Epithelial cell of esophagus (primary cell): Measurements from ENCODE around the gene DNAH11.
"Not testable (repeated sequence)": the region's sequence is repeated elsewhere in the genome, so short reads cannot be mapped to it uniquely, and the experiment has no call there.

Experiments used
- DNase-seq: peaks from one replicate; pipeline ENCODE4 v3.0.0; 2010; ENCODE audit warnings: low read depth
- H3K4me3 ChIP-seq: 2 replicates; pipeline ENCODE4 v1.5.1; 2011; ENCODE audit warnings: mild to moderate bottlenecking, low read length, control low read depth
- TF ChIP-seq, protein P1 (sequence below): IDR thresholded peaks from 2 replicates; pipeline ENCODE4 v1.5.1; 2011; ENCODE audit warnings: low read depth, mild to moderate bottlenecking, low read length, control low read depth, inconsistent platforms; ENCODE audit not compliant: insufficient read depth; ENCODE audit errors: missing control alignments

DNAH11 gene

DNA sequence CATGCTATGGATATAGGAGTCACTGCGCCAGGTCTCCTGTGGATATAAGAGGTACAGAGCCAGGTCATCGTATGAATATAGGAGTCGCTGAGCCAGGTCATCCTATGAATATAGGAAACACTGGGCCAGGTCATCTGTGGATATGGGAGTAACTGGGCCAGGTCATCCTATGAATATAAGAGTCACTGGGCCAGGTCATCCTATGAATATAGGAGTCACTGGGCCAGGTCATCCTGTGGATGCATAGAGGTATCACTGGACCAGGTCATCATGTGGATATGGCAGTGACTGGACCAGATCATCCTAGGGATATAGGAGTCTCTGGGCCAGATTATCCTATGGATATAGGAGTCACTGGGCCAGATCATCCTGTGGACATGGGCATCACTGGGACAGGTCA lies 181.7 kb downstream of the DNAH11 start:
- TF ChIP-seq, protein P1, sequence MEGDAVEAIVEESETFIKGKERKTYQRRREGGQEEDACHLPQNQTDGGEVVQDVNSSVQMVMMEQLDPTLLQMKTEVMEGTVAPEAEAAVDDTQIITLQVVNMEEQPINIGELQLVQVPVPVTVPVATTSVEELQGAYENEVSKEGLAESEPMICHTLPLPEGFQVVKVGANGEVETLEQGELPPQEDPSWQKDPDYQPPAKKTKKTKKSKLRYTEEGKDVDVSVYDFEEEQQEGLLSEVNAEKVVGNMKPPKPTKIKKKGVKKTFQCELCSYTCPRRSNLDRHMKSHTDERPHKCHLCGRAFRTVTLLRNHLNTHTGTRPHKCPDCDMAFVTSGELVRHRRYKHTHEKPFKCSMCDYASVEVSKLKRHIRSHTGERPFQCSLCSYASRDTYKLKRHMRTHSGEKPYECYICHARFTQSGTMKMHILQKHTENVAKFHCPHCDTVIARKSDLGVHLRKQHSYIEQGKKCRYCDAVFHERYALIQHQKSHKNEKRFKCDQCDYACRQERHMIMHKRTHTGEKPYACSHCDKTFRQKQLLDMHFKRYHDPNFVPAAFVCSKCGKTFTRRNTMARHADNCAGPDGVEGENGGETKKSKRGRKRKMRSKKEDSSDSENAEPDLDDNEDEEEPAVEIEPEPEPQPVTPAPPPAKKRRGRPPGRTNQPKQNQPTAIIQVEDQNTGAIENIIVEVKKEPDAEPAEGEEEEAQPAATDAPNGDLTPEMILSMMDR, result no peak
- H3K4me3 ChIP-seq, result no peak overlapping the region
- DNase-seq, result no peak

DNA sequence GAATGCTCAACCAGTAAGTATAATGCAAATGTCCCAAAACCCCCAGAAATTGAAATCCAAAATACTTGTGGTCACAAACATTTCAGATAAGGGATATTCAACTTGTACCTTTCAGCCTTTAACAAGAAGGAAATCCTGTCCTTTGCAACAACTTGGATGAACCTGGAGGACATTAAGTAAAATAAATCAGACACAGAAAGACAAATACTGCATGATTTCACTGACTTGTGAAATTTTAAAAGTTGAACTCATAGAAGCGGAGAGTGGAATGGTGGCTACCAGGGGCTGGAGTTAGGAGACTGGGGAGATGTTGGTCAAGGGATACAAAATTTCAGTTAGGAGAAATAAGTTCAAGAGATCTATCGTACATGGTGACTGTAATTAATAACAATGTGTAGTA lies 187.6 kb downstream of the DNAH11 start:
- no peak for DNase-seq
- TF ChIP-seq, protein P1, result no peak
- no peak overlapping the region for H3K4me3 ChIP-seq

DNA sequence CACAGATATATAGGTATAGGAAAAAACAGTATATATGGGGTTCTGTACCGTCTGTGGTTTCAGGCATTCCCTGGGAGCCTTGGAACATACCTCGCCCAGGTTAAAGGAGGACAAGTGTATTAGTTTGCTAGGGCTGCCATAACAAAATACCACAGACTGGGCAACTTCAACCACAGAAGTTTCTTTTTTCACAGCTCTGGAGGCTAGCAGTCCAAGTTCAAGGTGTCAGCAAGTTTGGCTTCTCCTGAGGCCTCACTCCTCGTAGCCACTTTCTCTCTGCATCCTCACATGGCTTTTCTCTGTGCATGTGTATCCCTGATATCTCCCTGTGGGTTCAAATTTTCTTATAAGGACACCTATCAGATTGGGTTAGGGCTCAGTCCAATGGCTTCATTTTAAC lies 189.1 kb downstream of the DNAH11 start:
- DNase-seq, result no peak
- TF ChIP-seq, protein P1, result no peak
- no peak overlapping the region for H3K4me3 ChIP-seq

DNA sequence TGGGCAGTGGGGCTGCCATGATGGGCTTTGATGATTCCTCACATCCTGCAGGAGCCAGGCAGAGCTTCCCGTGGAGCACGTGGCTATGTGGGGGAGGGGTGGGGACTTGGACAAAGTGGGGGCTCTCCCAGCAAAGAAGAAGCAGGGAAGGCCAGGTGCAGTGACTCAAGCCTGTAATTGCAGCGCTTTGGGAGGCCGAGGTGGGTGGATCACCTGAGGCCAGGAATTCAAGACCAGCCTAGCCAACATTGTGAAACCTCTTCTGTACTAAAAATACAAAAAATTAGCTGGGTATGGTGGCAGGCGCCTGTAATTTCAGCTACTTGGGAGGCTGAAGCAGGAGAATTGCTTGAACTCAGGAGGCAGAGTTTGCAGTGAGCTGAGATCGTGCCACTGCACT lies 190.1 kb downstream of the DNAH11 start:
- H3K4me3 ChIP-seq, DNase-seq: not testable (repeated sequence)

DNA sequence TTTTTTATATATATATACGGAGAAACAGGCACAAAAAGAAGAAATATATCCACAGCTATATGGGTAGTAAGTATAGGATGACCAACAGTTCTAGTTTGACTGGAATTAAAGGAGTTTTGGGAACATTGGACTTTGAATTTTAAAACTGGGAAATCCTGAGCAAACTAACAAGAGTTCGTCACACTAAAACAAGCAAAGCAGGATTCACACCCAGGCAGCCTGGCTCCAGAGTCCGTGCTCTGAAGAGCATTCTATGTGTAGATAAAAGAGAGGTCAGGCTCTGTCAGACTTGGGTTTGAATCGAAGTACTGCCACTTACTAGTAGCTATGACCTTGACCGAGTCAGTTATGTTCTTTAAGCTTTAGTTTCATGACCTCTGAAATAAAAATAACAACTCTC lies 191.0 kb downstream of the DNAH11 start:
- no peak for DNase-seq
- H3K4me3 ChIP-seq, result no peak overlapping the region
- TF ChIP-seq, protein P1, result no peak

DNA sequence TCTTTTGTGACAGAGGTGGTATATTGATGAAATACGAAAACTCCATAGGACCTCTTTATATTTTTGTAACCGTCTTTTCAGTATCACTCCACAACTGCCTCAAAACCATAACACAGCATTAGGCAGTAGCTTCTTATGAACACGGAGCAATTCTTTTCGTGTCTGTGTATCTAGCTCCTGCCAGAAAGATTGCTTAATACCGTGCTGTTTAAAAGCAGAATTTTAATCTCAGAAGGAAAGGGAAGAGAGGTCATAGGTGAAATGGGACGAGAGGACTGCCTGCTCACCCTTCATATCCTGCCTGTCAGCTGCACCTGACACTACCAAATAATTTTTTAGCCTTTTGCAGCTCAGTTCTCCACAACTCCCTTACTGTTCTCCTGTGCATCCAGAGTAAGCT lies 200.7 kb downstream of the DNAH11 start:
- TF ChIP-seq, protein P1, result no peak
- no peak for DNase-seq
- H3K4me3 ChIP-seq, result no peak overlapping the region

DNA sequence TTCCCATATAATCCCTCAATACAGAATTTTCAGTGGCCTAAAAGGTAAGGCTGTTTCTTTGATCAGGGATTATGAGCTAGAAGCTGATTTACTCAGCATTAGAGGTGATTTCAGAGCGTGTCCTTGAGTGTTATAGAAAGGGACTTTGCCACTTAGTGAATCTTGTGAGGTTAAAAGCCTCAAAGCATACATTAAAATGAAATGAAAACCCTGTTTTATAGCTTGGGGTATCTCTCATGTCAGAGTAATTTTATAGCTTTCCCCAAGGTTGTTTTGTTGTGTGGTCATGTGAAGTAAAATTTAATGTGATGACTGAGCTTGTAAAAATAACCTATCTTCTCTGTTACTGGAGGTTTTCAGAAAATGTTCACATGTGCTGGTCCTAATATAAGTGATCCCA lies 204.1 kb downstream of the DNAH11 start:
- TF ChIP-seq, protein P1, result no peak
- H3K4me3 ChIP-seq, result no peak overlapping the region
- no peak for DNase-seq

DNA sequence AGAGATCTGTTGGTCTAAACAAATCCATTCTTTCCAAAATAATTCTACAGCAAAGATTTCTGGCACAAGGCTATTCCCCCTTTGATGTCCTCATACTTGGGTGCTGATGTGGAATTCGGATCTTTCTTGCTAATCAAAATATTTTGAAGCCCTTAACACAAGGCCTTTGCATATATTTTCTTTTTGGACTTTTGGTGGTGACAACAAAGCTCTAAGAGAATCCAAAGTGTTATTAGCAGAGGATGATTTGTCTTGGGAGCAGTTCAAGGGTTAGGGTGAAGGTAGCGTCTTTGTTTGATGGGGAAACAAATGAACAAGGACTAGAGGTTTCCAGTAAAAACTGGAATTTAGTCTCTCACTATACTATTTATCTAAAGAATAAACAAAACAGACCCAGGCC lies 205.0 kb downstream of the DNAH11 start:
- no peak overlapping the region for H3K4me3 ChIP-seq
- TF ChIP-seq, protein P1, result no peak
- DNase-seq, result no peak
